ENCODE data around the gene TRAF5. TPM values are rescaled to one million over a fixed set of nuclear protein-coding genes. Genes with fewer than 3 reads are reported as not detected.

TRAF5 gene
- total and polyA plus RNA-seq, 2 donors (not counting 3 experiments of a cell fraction or from before 2014, with no cell fraction given) = 8.5 to 17.6 TPM

GRCh38 chr1:211318576-211319280, 7.9 kb upstream of the TRAF5 start:
- H2AFZ ChIP-seq (ENCODE audit: low read depth, low read length) = no peak overlapping the region
- H3K4me2 ChIP-seq (ENCODE audit: insufficient read depth, low read length) = no peak overlapping the region
- POLR2A ChIA-PET = no interaction called here
- no peak overlapping the region for H3K4me3 ChIP-seq (replicated peaks in 1 of 3; ENCODE audit: insufficient read depth in 1 of 3, low read depth in 1 of 3, low read length in 3 of 3)
- no peaks in the 10 kb centered on the region for H3K79me2 ChIP-seq (ENCODE audit: control insufficient read depth, insufficient read depth, low read length)
- H3K27me3 ChIP-seq (ENCODE audit: control insufficient read depth in 2 of 2, insufficient read depth in 2 of 2, low read length in 2 of 2) = no peaks in the 10 kb centered on the region
- no peaks in the 10 kb centered on the region for H3K4me1 ChIP-seq (ENCODE audit: control insufficient read depth, extremely low read depth, insufficient read depth, low read length)
- H3K27ac ChIP-seq (ENCODE audit: insufficient read depth, low read depth, low read length) = no peak overlapping the region
- dilution Hi-C loops (cut with MboI; ENCODE audit: extremely low pct_ligation_motif_present, low sequenced_read_pairs) = no loop called here
- no peaks in the 10 kb centered on the region for H3K9me1 ChIP-seq (replicated peaks; ENCODE audit: control insufficient read depth, extremely low read depth, insufficient read depth, low read length)
- no peaks in the 10 kb centered on the region for H4K20me1 ChIP-seq (replicated peaks; ENCODE audit: control insufficient read depth, extremely low read depth, insufficient read depth, low read length)
- peaks cover 0 to 7% of the 10 kb centered on the region in 2 experiments for H3K36me3 ChIP-seq (ENCODE audit: control insufficient read depth in 2 of 2, extremely low read depth in 1 of 2, insufficient read depth in 2 of 2, low read length in 2 of 2)
- H3K9ac ChIP-seq (replicated peaks; ENCODE audit: extremely low read depth, insufficient read depth, low read length) = no peak overlapping the region
- H3K9me3 ChIP-seq (replicated peaks; ENCODE audit: control insufficient read depth, insufficient read depth, low read length) = no peaks in the 10 kb centered on the region
- CTCF ChIA-PET = interaction anchor here (1.7 kb wide), 1 partner anchor 9 kb away, joined by 5 read pairs; no protein-coding TSS in a partner anchor
- BruUV-seq (replicated peaks) = no TSS peak
- TF ChIP-seq GATA2 (IDR thresholded peaks at IDR 0.05; ENCODE audit: insufficient read depth, insufficient read length, low read depth, low read length) (no peak), MYC (IDR thresholded peaks at IDR 0.05; ENCODE audit: low read depth, low read length) (no peak), POLR2AphosphoS5 (IDR thresholded peaks at IDR 0.05; ENCODE audit: insufficient read depth, low read depth, low read length) (no peak), MAX (IDR thresholded peaks at IDR 0.05; ENCODE audit: insufficient read depth, insufficient read length) (no peak), FOS (IDR thresholded peaks at IDR 0.05; ENCODE audit: borderline replicate concordance, insufficient read depth, low read length) (no peak), POLR2A (IDR thresholded peaks at IDR 0.05; ENCODE audit: low read depth, low read length) (no peak)
- intact Hi-C loops (cut with micrococcal nuclease) = no loop called here
- DNase-seq (ENCODE audit: low read depth, low spot score) = no peak
- no peak for FAIRE-seq

GRCh38 chr1:211319892-211320291, 6.7 kb upstream of the TRAF5 start:
- Histone ChIP-seq H3K79me2 (ENCODE audit: control insufficient read depth, insufficient read depth, low read length) (no peaks in the 10 kb centered on the region), H3K4me1 (ENCODE audit: control insufficient read depth, extremely low read depth, insufficient read depth, low read length) (no peaks in the 10 kb centered on the region), H3K9me3 (replicated peaks; ENCODE audit: control insufficient read depth, insufficient read depth, low read length) (no peaks in the 10 kb centered on the region), H4K20me1 (replicated peaks; ENCODE audit: control insufficient read depth, extremely low read depth, insufficient read depth, low read length) (no peaks in the 10 kb centered on the region), H3K36me3 (ENCODE audit: control insufficient read depth in 2 of 2, extremely low read depth in 1 of 2, insufficient read depth in 2 of 2, low read length in 2 of 2) (peaks cover 0 to under 1% of the 10 kb centered on the region in 2 experiments), H3K4me3 (replicated peaks in 1 of 3; ENCODE audit: insufficient read depth in 1 of 3, low read depth in 1 of 3, low read length in 3 of 3) (no peak overlapping the region), H2AFZ (ENCODE audit: low read depth, low read length) (no peak overlapping the region), H3K27ac (ENCODE audit: insufficient read depth, low read depth, low read length) (no peak overlapping the region), H3K27me3 (ENCODE audit: control insufficient read depth in 2 of 2, insufficient read depth in 2 of 2, low read length in 2 of 2) (no peaks in the 10 kb centered on the region), H3K4me2 (ENCODE audit: insufficient read depth, low read length) (no peak overlapping the region), H3K9me1 (replicated peaks; ENCODE audit: control insufficient read depth, extremely low read depth, insufficient read depth, low read length) (no peaks in the 10 kb centered on the region), H3K9ac (replicated peaks; ENCODE audit: extremely low read depth, insufficient read depth, low read length) (no peak overlapping the region)
- FAIRE-seq = no peak
- intact Hi-C loops (cut with micrococcal nuclease) = no loop called here
- no peak for DNase-seq (ENCODE audit: low read depth, low spot score)
- no peak for TF ChIP-seq POLR2AphosphoS5 (IDR thresholded peaks at IDR 0.05; ENCODE audit: insufficient read depth, low read depth, low read length)
- no peak for TF ChIP-seq EZH2 (IDR thresholded peaks at IDR 0.05; ENCODE audit: borderline replicate concordance, low read depth, low read length, severe bottlenecking)
- TF ChIP-seq CTCF (IDR thresholded peaks at IDR 0.05; ENCODE audit: extremely low read depth in 1 of 2, insufficient read depth in 1 of 2, low read depth in 1 of 2, low read length in 2 of 2) = no peak
- no peak for TF ChIP-seq MAX (IDR thresholded peaks at IDR 0.05; ENCODE audit: insufficient read depth, insufficient read length)
- no peak for TF ChIP-seq JUN (IDR thresholded peaks at IDR 0.05; ENCODE audit: borderline replicate concordance, insufficient read depth, insufficient read length, low read depth)
- no peak for TF ChIP-seq MYC (IDR thresholded peaks at IDR 0.05; ENCODE audit: low read depth, low read length)
- TF ChIP-seq POLR2A (IDR thresholded peaks at IDR 0.05; ENCODE audit: low read depth, low read length) = no peak
- no peak for TF ChIP-seq GATA2 (IDR thresholded peaks at IDR 0.05; ENCODE audit: insufficient read depth, insufficient read length, low read depth, low read length)
- TF ChIP-seq FOS (IDR thresholded peaks at IDR 0.05; ENCODE audit: borderline replicate concordance, insufficient read depth, low read length) = no peak
- no TSS peak for BruUV-seq (replicated peaks)
- POLR2A ChIA-PET = no interaction called here
- CTCF ChIA-PET = interaction anchor here (4.3 kb wide), 1 partner anchor 193 kb away, joined by 97 read pairs; no protein-coding TSS in a partner anchor
- dilution Hi-C loops (cut with MboI; ENCODE audit: extremely low pct_ligation_motif_present, low sequenced_read_pairs) = no loop called here

All from endothelial cell of umbilical vein (primary cell).